Neutrophil (primary cell): ENCODE data around the gene CELF2.
A peak's percentile ranks its signal among the peaks of the same experiment; 100 is the strongest.

Experiments used
- H3K27ac ChIP-seq: fragments of 200-600 bp; sonication (generic); 2 replicates; pipeline ENCODE4 v1.5.1; 2016; ENCODE audit warnings: mild to moderate bottlenecking, moderate library complexity
- H3K27me3 ChIP-seq: fragments of 200-600 bp; sonication (generic); 2 replicates; pipeline ENCODE4 v1.6.0; 2016; ENCODE audit warnings: mild to moderate bottlenecking
- H3K36me3 ChIP-seq: fragments of 200-600 bp; sonication (generic); 2 replicates; pipeline ENCODE4 v1.5.1; 2017
- H3K4me1 ChIP-seq, 2 experiments: fragments of 200-600 bp in 1 of 2; sonication (generic) in 1 of 2; 1 replicate in 1 of 2; 2 replicates in 1 of 2; pipeline versions ENCODE4 v1.5.1 to v1.6.1; 2013 to 2016; ENCODE audit warnings: low read depth in 1 of 2, low read length in 1 of 2, mild to moderate bottlenecking in 1 of 2, moderate library complexity in 1 of 2; ENCODE audit not compliant: control insufficient read depth in 1 of 2, insufficient read depth in 1 of 2
- H3K4me3 ChIP-seq, 2 experiments: fragments of 200-600 bp in 1 of 2; sonication (generic) in 1 of 2; 1 replicate in 1 of 2; 2 replicates in 1 of 2; pipeline ENCODE4 v1.5.1; 2013 to 2016; ENCODE audit warnings: low read depth in 1 of 2, low read length in 1 of 2, mild to moderate bottlenecking in 1 of 2, moderate library complexity in 1 of 2
- H3K9me3 ChIP-seq: fragments of 200-600 bp; sonication (generic); 2 replicates; pipeline ENCODE4 v1.5.1; 2016
- TF ChIP-seq, protein P1 (sequence below): fragments of 200-600 bp; sonication (generic); IDR thresholded peaks from 2 replicates; pipeline ENCODE4 v1.5.1; 2016; ENCODE audit warnings: antibody characterized with exemption

CELF2 gene

DNA sequence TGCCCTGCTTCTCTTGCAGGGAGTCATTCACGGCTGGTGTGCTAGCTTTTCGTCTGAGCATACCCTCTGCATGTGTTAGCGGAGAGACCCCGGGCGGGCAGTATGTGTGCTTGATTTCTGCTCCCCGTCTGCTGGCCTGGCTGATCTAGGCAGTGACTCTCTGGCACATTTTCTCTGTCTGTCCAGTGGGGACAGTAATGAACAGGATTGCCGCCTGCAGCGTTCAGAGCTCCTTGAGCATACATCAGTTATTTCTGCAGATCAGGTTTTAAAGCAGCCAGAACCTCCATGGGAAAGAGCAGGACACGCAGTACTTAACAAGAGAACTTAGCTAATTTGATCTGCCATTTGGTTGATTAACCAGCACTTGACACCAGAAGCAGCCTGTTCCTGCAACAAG, 242.5 kb downstream of the CELF2 start:
- H3K9me3 ChIP-seq, result no peaks in the 10 kb centered on the region
- H3K4me3 ChIP-seq, result no peak overlapping the region
- peaks cover 15 to 18% of the 10 kb centered on the region in 2 experiments for H3K4me1 ChIP-seq
- TF ChIP-seq, protein P1, sequence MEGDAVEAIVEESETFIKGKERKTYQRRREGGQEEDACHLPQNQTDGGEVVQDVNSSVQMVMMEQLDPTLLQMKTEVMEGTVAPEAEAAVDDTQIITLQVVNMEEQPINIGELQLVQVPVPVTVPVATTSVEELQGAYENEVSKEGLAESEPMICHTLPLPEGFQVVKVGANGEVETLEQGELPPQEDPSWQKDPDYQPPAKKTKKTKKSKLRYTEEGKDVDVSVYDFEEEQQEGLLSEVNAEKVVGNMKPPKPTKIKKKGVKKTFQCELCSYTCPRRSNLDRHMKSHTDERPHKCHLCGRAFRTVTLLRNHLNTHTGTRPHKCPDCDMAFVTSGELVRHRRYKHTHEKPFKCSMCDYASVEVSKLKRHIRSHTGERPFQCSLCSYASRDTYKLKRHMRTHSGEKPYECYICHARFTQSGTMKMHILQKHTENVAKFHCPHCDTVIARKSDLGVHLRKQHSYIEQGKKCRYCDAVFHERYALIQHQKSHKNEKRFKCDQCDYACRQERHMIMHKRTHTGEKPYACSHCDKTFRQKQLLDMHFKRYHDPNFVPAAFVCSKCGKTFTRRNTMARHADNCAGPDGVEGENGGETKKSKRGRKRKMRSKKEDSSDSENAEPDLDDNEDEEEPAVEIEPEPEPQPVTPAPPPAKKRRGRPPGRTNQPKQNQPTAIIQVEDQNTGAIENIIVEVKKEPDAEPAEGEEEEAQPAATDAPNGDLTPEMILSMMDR, result no peak
- H3K27me3 ChIP-seq, result no peaks in the 10 kb centered on the region
- H3K27ac ChIP-seq, result peak overlapping the region; percentile 19
- peaks cover 98% of the 10 kb centered on the region for H3K36me3 ChIP-seq

DNA sequence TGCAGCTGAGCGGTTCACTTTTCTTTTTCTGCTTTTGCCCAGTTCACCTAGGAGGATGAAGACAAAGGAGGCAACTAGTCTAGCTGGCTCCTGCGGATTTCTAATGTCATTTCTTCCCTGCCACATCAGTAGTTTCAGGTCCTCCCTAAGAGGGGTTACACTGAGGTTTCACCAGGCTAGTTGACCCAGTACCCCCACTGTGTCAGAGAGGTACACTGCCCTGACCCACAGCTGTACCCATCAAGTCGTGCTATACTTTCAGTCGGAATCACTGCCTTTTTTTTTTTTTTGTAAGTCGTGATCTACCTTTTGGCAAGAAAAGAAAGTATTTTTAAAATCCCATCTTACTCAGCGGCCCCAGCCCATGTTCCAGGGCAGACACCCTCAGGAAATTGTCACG, 243.5 kb downstream of the CELF2 start:
- TF ChIP-seq, protein P1, result no peak
- no peaks in the 10 kb centered on the region for H3K9me3 ChIP-seq
- H3K36me3 ChIP-seq, result peaks cover 98% of the 10 kb centered on the region
- peaks cover 15 to 18% of the 10 kb centered on the region in 2 experiments for H3K4me1 ChIP-seq
- no peak overlapping the region for H3K4me3 ChIP-seq
- H3K27me3 ChIP-seq, result no peaks in the 10 kb centered on the region
- H3K27ac ChIP-seq, result peak overlapping the region; percentile 46

DNA sequence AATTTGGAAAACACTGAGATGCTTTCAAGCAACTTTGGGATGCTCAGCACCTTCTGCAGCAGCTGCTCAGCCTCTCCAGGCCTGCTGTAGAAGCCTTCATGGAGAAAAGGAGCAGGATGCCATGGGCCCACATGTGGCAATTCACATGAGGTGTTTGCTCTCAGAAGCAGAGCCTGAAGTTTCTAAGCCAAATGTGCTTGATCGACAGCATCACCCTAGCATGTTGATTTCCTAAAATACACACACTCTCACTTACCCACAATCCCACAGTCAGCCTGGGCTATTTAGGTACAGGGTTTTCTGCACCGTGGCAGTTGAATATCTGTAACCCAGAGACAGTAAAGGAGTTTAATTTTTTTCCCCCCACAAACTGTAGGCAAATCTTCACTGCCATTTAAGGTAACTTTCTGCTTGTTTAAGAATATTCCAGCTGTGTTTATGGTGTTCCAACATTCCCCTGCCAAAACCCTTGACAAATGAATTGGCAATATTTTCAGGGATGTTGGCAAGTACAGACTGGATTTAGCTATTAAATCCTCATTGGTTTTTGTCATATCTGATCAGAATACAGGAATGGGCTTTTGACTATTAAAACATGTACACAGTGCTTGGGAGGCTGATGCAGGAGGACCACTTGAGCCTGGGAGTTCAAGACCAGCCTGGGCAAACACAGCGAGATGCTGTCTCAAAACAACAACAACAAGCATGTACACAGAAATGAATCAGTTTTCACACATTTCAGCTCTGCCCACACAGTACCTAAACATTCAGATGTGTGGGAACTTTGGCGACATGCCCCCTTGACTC, 244.2 kb downstream of the CELF2 start:
- Histone ChIP-seq H3K27me3 (no peaks in the 10 kb centered on the region), H3K9me3 (no peaks in the 10 kb centered on the region), H3K4me1 (peaks cover 15 to 18% of the 10 kb centered on the region in 2 experiments), H3K4me3 (no peak overlapping the region), H3K36me3 (peaks cover 98% of the 10 kb centered on the region), H3K27ac (peak overlapping the region; percentile 46)
- TF ChIP-seq, protein P1, result no peak

DNA sequence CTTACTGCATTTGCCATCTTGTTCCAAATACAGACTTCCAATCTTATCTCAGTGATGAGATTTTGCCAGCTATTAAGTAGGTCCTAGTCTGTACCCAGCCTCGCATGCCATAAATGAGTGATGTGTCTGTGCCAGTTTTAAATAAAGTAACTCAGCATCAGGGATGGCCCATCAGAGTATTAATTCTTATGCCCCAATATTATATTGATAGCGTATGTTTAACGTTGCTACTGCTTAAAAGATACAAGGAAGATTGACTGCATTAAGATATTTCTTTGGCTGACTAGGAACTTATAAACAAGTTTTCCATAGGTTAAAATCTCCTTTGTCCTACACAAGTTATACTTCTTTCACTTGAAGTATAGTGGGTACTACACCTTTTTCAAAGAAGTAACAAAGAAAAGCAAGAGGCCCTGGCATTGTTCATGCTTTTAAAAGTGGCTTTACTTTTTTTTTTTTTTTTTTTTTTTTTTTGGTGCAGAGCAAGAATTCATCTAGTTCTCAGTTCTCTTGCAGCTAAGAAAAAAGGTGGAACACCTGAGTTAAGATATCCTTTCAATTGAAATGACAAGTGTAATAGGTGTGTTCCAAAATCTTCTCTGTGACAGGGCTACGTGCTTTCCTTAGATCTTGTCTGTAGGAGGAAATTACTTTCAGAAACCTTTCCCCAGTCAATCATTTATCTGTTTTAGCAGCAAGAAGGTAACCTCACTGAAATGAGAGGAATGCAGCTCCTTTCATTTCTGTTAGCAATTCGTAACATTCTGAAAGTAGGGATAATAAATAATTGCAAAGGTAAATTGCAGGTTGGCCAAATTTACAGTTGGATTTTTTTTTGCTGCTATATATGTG, 245.0 kb downstream of the CELF2 start:
- H3K4me1 ChIP-seq, result peaks cover 13 to 14% of the 10 kb centered on the region in 2 experiments

DNA sequence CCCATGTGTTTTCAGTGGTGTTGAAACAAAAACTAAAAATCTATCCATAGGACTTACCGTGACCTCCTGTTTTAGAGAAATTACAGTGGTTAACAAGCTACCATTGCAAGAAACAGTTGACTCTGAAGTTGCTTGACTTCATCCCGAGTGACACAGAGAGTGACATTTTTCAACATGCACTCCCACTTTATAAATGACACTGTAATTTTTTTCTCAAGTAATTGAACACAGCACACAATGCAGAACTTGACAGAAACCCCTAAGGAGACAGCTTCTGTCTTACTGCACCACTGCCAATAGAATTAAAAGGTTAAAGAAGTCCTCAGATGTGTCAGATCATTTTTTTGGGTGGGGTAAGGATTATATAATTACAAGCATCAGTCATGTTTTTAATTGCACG, 246.1 kb downstream of the CELF2 start:
- no peaks in the 10 kb centered on the region for H3K9me3 ChIP-seq
- H3K4me1 ChIP-seq, result peaks cover 3 to 4% of the 10 kb centered on the region in 2 experiments
- TF ChIP-seq, protein P1, result no peak
- no peak overlapping the region for H3K4me3 ChIP-seq
- H3K27ac ChIP-seq, result no peak overlapping the region
- no peaks in the 10 kb centered on the region for H3K27me3 ChIP-seq
- H3K36me3 ChIP-seq, result peaks cover 95% of the 10 kb centered on the region

More for the DNA sequence above, 245.0 kb downstream of the CELF2 start:
- Histone ChIP-seq H3K27ac (peak overlapping the region; percentile 46), H3K27me3 (no peaks in the 10 kb centered on the region), H3K9me3 (no peaks in the 10 kb centered on the region), H3K4me3 (no peak overlapping the region), H3K36me3 (peaks cover 95% of the 10 kb centered on the region)
- TF ChIP-seq, protein P1, result no peak
